Liver (tissue), 2 donors: ENCODE measurements around the gene NKAIN2.

Experiments used
- RXRA ChIP-seq, 2 donors: IDR thresholded peaks; 2 replicates each; pipeline ENCODE4 v1.6.1; 2017 to 2018; ENCODE audit warnings: antibody characterized with exemption in 2 of 2, mild to moderate bottlenecking in 1 of 2
- TAF1 ChIP-seq: conservative IDR thresholded peaks from 2 replicates; pipeline ENCODE4 v1.6.1; 2016; ENCODE audit warnings: antibody characterized with exemption, mild to moderate bottlenecking
- donor health status: healthy.

DNA sequence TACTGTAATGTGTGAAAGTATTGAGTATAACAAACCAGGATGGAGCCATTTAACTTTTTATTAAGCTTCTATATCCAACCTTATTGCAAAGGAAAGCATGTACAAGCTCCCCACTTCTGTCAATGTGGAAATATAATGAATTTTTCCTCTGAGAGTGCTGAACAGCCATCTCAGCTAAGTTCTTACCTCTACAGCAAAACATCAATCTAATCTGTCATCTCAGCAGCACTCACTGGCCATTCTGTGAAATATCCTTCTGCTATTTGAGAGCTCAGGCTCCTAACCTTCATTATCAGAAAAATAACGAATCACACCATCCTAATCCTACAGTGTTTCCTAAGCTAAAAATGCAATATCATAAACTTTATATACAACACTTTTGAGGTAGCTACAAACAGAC, 964.6 kb downstream of the NKAIN2 start:
- TF ChIP-seq TAF1, result no peak
- TF ChIP-seq RXRA (IDR thresholded peaks at IDR 0.05), result no peak
